HepG2 (cell line): Measurements from ENCODE around the gene MFAP4. TPM values are rescaled to one million over a fixed set of nuclear protein-coding genes. Genes with fewer than 3 reads are reported as not detected.
A peak's percentile ranks its signal among the peaks of the same experiment; 100 is the strongest.

Experiments
- CEBPZ ChIP-seq: IDR thresholded peaks from 2 replicates; pipeline ENCODE4 v1.6.1; 2012; ENCODE audit warnings: low read length, improper control_type of control experiment
- DMTF1 ChIP-seq: sonication (generic); formaldehyde crosslinking; IDR thresholded peaks from 2 replicates; pipeline ENCODE4 v1.4.0; 2020; ENCODE audit warnings: mild to moderate bottlenecking, missing genetic modification reagents
- GATAD1 ChIP-seq: IDR thresholded peaks from 2 replicates; pipeline ENCODE4 v1.6.1; 2016; ENCODE audit warnings: missing genetic modification reagents, missing compliant biosample characterization
- KDM6A ChIP-seq: IDR thresholded peaks from 2 replicates; pipeline ENCODE4 v1.6.1; 2016; ENCODE audit warnings: low read depth
- MED8 ChIP-seq: sonication (generic); formaldehyde crosslinking; IDR thresholded peaks from 2 replicates; pipeline ENCODE4 v1.8.1; 2023; ENCODE audit warnings: mild to moderate bottlenecking, missing genetic modification reagents; ENCODE audit not compliant: insufficient replicate concordance
- RARA ChIP-seq: IDR thresholded peaks from 2 replicates; pipeline ENCODE4 v1.6.1; 2016; ENCODE audit warnings: missing genetic modification reagents, missing compliant biosample characterization
- SALL1 ChIP-seq: sonication (generic); formaldehyde crosslinking; IDR thresholded peaks from 2 replicates; pipeline ENCODE4 v1.8.0; 2022; ENCODE audit warnings: mild to moderate bottlenecking, missing genetic modification reagents
- SAP130 ChIP-seq: IDR thresholded peaks from 2 replicates; pipeline ENCODE4 v1.6.1; 2016; ENCODE audit warnings: low read depth
- SIX1 ChIP-seq: sonication (generic); formaldehyde crosslinking; IDR thresholded peaks from 2 replicates; pipeline ENCODE4 v1.4.0; 2020; ENCODE audit warnings: missing genetic modification reagents, borderline replicate concordance
- SRF ChIP-seq: IDR thresholded peaks from 2 replicates; pipeline ENCODE4 v1.6.1; 2011; ENCODE audit warnings: mild to moderate bottlenecking, low read depth, low read length, moderate library complexity
- STAT5B ChIP-seq: sonication (generic); formaldehyde crosslinking; IDR thresholded peaks from 2 replicates; pipeline ENCODE4 v1.4.0; 2020; ENCODE audit warnings: missing genetic modification reagents
- ZNF547 ChIP-seq: sonication (generic); formaldehyde crosslinking; IDR thresholded peaks from 2 replicates; pipeline ENCODE4 v1.5.1; 2020; ENCODE audit warnings: mild to moderate bottlenecking, missing genetic modification reagents
- ZNF567 ChIP-seq: sonication (generic); formaldehyde crosslinking; IDR thresholded peaks from 2 replicates; pipeline ENCODE4 v1.8.1; 2023; ENCODE audit warnings: mild to moderate bottlenecking, missing genetic modification reagents, borderline replicate concordance
- ZNF878 ChIP-seq: sonication (generic); formaldehyde crosslinking; IDR thresholded peaks from 2 replicates; pipeline ENCODE4 v1.8.1; 2023; ENCODE audit warnings: mild to moderate bottlenecking, missing genetic modification reagents, moderate library complexity
- polyA plus RNA-seq, 8 experiments: library from polyadenylated mRNA; depleted of rRNA in 3 of 8; stranded (reverse) in 7 of 8; unstranded in 1 of 8; fragments of >200 nt; fragmentation: Illumina TruSeq in 4 of 8; extraction: Trizol in 4 of 8; gene quantifications; 2 replicates each; pipeline versions ENCODE4 v1.2.1 to v1.2.3, GENCODE V29; 2011 to 2016; ENCODE audit warnings: low read depth in 4 of 8, missing spikeins in 1 of 8, mixed read lengths in 1 of 8; ENCODE audit not compliant: insufficient read depth in 1 of 8
- total RNA-seq, 5 experiments: library from RNA; depleted of rRNA; stranded (reverse); fragments of >200 nt; fragmentation: Illumina TruSeq; extraction: Trizol; gene quantifications; 2 replicates each; pipeline ENCODE4 v1.2.3, GENCODE V29; 2016; ENCODE audit warnings: low read depth in 1 of 5
- TF ChIP-seq, protein P1 (sequence below): sonication (generic); formaldehyde crosslinking; IDR thresholded peaks from 2 replicates; pipeline ENCODE4 v1.4.0; 2020; ENCODE audit warnings: missing genetic modification reagents
- TF ChIP-seq, protein P2 (sequence below): sonication (generic); formaldehyde crosslinking; conservative IDR thresholded peaks from 2 replicates; pipeline ENCODE4 v1.4.0; 2020; ENCODE audit warnings: mild to moderate bottlenecking, missing genetic modification reagents, moderate library complexity

Gene MFAP4
- total and polyA plus RNA-seq, 2 of the 13 experiments (the other 11 are each of a cell fraction or from before 2014, with no cell fraction given): 0.08 TPM; not detected in 1

DNA sequence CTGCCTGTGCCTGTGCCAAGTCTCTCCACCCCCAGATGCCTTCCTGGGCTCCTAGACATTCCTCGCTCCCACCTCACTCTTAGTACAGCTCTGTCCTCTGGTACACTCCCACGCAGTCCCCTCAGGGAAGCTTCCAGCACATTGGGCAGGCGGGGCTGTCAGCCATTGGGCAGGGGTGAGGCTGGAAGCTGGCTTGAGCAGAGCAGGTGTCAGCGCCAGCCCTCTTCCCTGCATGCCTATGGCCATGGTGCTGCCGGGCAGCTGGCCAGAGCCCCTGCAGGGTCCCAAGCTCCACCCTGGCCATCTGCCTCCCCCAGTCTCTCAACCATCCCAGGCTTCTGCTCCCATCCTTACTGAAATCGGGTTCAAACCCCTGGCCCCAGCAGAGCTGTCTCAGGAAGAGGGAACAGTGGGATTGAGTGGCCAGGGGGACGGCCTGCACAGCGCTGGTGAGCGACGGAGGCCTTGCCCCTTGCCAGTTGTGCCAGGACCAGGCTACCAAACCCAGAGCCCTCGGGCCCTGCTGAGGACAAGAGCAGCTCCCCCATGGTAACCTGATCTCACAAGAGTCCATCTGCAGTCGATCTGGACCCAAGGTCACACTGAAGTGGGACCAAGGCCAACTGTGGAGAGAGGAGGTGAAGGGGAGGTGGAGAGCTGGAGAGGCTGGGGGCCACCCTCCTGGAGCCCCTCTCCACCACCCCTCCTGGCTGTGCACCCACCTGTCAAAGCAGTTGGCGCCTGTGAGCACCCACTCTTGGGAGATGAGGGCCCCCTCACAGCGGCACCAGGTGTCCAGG is 22.1 kb downstream of the MFAP4 start (continued):
- TF ChIP-seq, protein P1, sequence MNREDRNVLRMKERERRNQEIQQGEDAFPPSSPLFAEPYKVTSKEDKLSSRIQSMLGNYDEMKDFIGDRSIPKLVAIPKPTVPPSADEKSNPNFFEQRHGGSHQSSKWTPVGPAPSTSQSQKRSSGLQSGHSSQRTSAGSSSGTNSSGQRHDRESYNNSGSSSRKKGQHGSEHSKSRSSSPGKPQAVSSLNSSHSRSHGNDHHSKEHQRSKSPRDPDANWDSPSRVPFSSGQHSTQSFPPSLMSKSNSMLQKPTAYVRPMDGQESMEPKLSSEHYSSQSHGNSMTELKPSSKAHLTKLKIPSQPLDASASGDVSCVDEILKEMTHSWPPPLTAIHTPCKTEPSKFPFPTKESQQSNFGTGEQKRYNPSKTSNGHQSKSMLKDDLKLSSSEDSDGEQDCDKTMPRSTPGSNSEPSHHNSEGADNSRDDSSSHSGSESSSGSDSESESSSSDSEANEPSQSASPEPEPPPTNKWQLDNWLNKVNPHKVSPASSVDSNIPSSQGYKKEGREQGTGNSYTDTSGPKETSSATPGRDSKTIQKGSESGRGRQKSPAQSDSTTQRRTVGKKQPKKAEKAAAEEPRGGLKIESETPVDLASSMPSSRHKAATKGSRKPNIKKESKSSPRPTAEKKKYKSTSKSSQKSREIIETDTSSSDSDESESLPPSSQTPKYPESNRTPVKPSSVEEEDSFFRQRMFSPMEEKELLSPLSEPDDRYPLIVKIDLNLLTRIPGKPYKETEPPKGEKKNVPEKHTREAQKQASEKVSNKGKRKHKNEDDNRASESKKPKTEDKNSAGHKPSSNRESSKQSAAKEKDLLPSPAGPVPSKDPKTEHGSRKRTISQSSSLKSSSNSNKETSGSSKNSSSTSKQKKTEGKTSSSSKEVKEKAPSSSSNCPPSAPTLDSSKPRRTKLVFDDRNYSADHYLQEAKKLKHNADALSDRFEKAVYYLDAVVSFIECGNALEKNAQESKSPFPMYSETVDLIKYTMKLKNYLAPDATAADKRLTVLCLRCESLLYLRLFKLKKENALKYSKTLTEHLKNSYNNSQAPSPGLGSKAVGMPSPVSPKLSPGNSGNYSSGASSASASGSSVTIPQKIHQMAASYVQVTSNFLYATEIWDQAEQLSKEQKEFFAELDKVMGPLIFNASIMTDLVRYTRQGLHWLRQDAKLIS (CRISPR knock-in tag): no peak
- TF ChIP-seq GATAD1 (CRISPR knock-in tag): 0 out of 2 replicates have a peak, but pooled peaks have one; percentile 13
- no peak for TF ChIP-seq ZNF878 (CRISPR knock-in tag)
- TF ChIP-seq SAP130 (CRISPR knock-in tag): peak; percentile 33; the same call in 1 of the 2 replicates
- 0 out of 2 replicates have a peak, but pooled peaks have one; percentile 33 for TF ChIP-seq ZNF567
- TF ChIP-seq KDM6A (CRISPR knock-in tag): 0 out of 2 replicates have a peak, but pooled peaks have one; percentile 23
- TF ChIP-seq SRF: no peak
- no peak for TF ChIP-seq MED8 (CRISPR knock-in tag)
- TF ChIP-seq SIX1 (CRISPR knock-in tag): peak; percentile 99
- no peak for TF ChIP-seq DMTF1 (CRISPR knock-in tag)
- TF ChIP-seq, protein P2, sequence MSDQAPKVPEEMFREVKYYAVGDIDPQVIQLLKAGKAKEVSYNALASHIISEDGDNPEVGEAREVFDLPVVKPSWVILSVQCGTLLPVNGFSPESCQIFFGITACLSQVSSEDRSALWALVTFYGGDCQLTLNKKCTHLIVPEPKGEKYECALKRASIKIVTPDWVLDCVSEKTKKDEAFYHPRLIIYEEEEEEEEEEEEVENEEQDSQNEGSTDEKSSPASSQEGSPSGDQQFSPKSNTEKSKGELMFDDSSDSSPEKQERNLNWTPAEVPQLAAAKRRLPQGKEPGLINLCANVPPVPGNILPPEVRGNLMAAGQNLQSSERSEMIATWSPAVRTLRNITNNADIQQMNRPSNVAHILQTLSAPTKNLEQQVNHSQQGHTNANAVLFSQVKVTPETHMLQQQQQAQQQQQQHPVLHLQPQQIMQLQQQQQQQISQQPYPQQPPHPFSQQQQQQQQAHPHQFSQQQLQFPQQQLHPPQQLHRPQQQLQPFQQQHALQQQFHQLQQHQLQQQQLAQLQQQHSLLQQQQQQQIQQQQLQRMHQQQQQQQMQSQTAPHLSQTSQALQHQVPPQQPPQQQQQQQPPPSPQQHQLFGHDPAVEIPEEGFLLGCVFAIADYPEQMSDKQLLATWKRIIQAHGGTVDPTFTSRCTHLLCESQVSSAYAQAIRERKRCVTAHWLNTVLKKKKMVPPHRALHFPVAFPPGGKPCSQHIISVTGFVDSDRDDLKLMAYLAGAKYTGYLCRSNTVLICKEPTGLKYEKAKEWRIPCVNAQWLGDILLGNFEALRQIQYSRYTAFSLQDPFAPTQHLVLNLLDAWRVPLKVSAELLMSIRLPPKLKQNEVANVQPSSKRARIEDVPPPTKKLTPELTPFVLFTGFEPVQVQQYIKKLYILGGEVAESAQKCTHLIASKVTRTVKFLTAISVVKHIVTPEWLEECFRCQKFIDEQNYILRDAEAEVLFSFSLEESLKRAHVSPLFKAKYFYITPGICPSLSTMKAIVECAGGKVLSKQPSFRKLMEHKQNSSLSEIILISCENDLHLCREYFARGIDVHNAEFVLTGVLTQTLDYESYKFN: peak; percentile 75
- no peak for TF ChIP-seq CEBPZ
- 0 out of 2 replicates have a peak, but pooled peaks have one; percentile 10 for TF ChIP-seq RARA (CRISPR knock-in tag)
- TF ChIP-seq SALL1 (CRISPR knock-in tag): peak; percentile 48
- TF ChIP-seq ZNF547 (CRISPR knock-in tag): peak; percentile 51; the same call in 1 of the 2 replicates
- no peak for TF ChIP-seq STAT5B (CRISPR knock-in tag)
